SK-N-SH treated with all-trans-retinoic acid at 6 μM for 48 hours (cell line): ENCODE results near the gene STK32B.

Source experiments
- ATAC-seq: fragments of 200-7000 bp; cut with Tn5 transposase; 3 replicates; pipeline ENCODE4 v1.9.1; 2020; ENCODE audit warnings: mild to moderate bottlenecking, moderate library complexity
- ARNTL ChIP-seq: fragments of 450-650 bp; formaldehyde crosslinking; IDR thresholded peaks from 2 replicates; pipeline ENCODE4 v1.5.0; 2020; ENCODE audit warnings: low read depth, mild to moderate bottlenecking, moderate library complexity, borderline replicate concordance
- BACH2 ChIP-seq: fragments of 250-450 bp; sonication (Bioruptor Pico); IDR thresholded peaks from 2 replicates; pipeline ENCODE4 v1.9.0; 2021; ENCODE audit warnings: mild to moderate bottlenecking, borderline replicate concordance
- CREB5 ChIP-seq: fragments of 250-450 bp; sonication (Bioruptor Pico); IDR thresholded peaks from 2 replicates; pipeline ENCODE4 v1.5.1; 2020; ENCODE audit warnings: low read depth, mild to moderate bottlenecking, moderate library complexity
- CSDC2 ChIP-seq: fragments of 250-450 bp; sonication (Bioruptor Pico); IDR thresholded peaks from 2 replicates; pipeline ENCODE4 v1.5.0; 2020; ENCODE audit warnings: mild to moderate bottlenecking, moderate library complexity
- ESRRG ChIP-seq: fragments of 250-450 bp; sonication (Bioruptor Pico); IDR thresholded peaks from 2 replicates; pipeline ENCODE4 v1.6.1; 2021; ENCODE audit warnings: mild to moderate bottlenecking
- ISL1 ChIP-seq: fragments of 250-450 bp; sonication (Bioruptor Pico); IDR thresholded peaks from 2 replicates; pipeline ENCODE4 v2.1.2; 2022; ENCODE audit warnings: mild to moderate bottlenecking, moderate library complexity
- PATZ1 ChIP-seq: fragments of 250-450 bp; sonication (Bioruptor Pico); IDR thresholded peaks from 2 replicates; pipeline ENCODE4 v1.8.0; 2020; ENCODE audit warnings: mild to moderate bottlenecking, moderate library complexity, borderline replicate concordance
- RARB ChIP-seq: fragments of 250-450 bp; sonication (Bioruptor Pico); IDR thresholded peaks from 2 replicates; pipeline ENCODE4 v1.8.0; 2021; ENCODE audit warnings: mild to moderate bottlenecking, moderate library complexity
- TCF4 ChIP-seq: fragments of 250-450 bp; sonication (Bioruptor Pico); IDR thresholded peaks from 2 replicates; pipeline ENCODE4 v1.8.0; 2021; ENCODE audit warnings: mild to moderate bottlenecking, moderate library complexity, borderline replicate concordance
- ZFP30 ChIP-seq: fragments of 450-650 bp; formaldehyde crosslinking; IDR thresholded peaks from 2 replicates; pipeline ENCODE4 v1.5.0; 2022; ENCODE audit warnings: mild to moderate bottlenecking, moderate library complexity
- ZNF565 ChIP-seq: fragments of 450-650 bp; formaldehyde crosslinking; conservative IDR thresholded peaks from 2 replicates; pipeline ENCODE4 v1.5.0; 2020; ENCODE audit warnings: low read depth, mild to moderate bottlenecking, moderate library complexity
- ZNF70 ChIP-seq: fragments of 450-650 bp; formaldehyde crosslinking; IDR thresholded peaks from 2 replicates; pipeline ENCODE4 v1.5.0; 2020; ENCODE audit warnings: mild to moderate bottlenecking, moderate library complexity

The STK32B gene

GRCh38 chr4:5545271-5545670, 494.0 kb downstream of the STK32B start:
- TF ChIP-seq ESRRG (CRISPR knock-in tag) = no peak
- TF ChIP-seq PATZ1 (CRISPR knock-in tag) = no peak
- TF ChIP-seq ZNF565 (CRISPR knock-in tag) = no peak
- TF ChIP-seq CSDC2 (CRISPR knock-in tag) = no peak
- no peak for TF ChIP-seq ZFP30 (CRISPR knock-in tag)
- TF ChIP-seq ISL1 (CRISPR knock-in tag) = no peak
- TF ChIP-seq ZNF70 (CRISPR knock-in tag) = no peak
- no peak for TF ChIP-seq BACH2 (CRISPR knock-in tag)
- ATAC-seq = no peak

GRCh38 chr4:5547651-5548249, 496.5 kb downstream of the STK32B start:
- ATAC-seq = no peak
- TF ChIP-seq CREB5 (no peak), ZNF565 (CRISPR knock-in tag) (no peak), TCF4 (no peak), RARB (CRISPR knock-in tag) (no peak), ARNTL (CRISPR knock-in tag) (no peak), PATZ1 (CRISPR knock-in tag) (no peak)
